SK-N-SH treated with all-trans-retinoic acid at 6 μM for 48 hours (cell line): ENCODE data around the gene RETSAT.
A peak's percentile ranks its signal among the peaks of the same experiment; 100 is the strongest.
"Not testable (repeated sequence)": the region's sequence is repeated elsewhere in the genome, so short reads cannot be mapped to it uniquely, and the experiment has no call there.

Source experiments
- ATAC-seq: fragments of 200-7000 bp; cut with Tn5 transposase; 3 replicates; pipeline ENCODE4 v1.9.1; 2020; ENCODE audit warnings: mild to moderate bottlenecking, moderate library complexity
- ARNTL ChIP-seq: fragments of 450-650 bp; formaldehyde crosslinking; IDR thresholded peaks from 2 replicates; pipeline ENCODE4 v1.5.0; 2020; ENCODE audit warnings: low read depth, mild to moderate bottlenecking, moderate library complexity, borderline replicate concordance
- BACH2 ChIP-seq: fragments of 250-450 bp; sonication (Bioruptor Pico); IDR thresholded peaks from 2 replicates; pipeline ENCODE4 v1.9.0; 2021; ENCODE audit warnings: mild to moderate bottlenecking, borderline replicate concordance
- CSDC2 ChIP-seq: fragments of 250-450 bp; sonication (Bioruptor Pico); IDR thresholded peaks from 2 replicates; pipeline ENCODE4 v1.5.0; 2020; ENCODE audit warnings: mild to moderate bottlenecking, moderate library complexity
- ESRRG ChIP-seq: fragments of 250-450 bp; sonication (Bioruptor Pico); IDR thresholded peaks from 2 replicates; pipeline ENCODE4 v1.6.1; 2021; ENCODE audit warnings: mild to moderate bottlenecking
- GLIS3 ChIP-seq: fragments of 250-450 bp; sonication (Bioruptor Pico); IDR thresholded peaks from 2 replicates; pipeline ENCODE4 v1.5.0; 2020; ENCODE audit warnings: mild to moderate bottlenecking, moderate library complexity
- OSR1 ChIP-seq: fragments of 250-450 bp; sonication (Bioruptor Pico); IDR thresholded peaks from 2 replicates; pipeline ENCODE4 v1.8.0; 2022; ENCODE audit warnings: moderate library complexity, mild to moderate bottlenecking, inconsistent platforms
- RARB ChIP-seq: fragments of 250-450 bp; sonication (Bioruptor Pico); IDR thresholded peaks from 2 replicates; pipeline ENCODE4 v1.8.0; 2021; ENCODE audit warnings: mild to moderate bottlenecking, moderate library complexity
- SNAI2 ChIP-seq: fragments of 250-450 bp; sonication (Bioruptor Pico); IDR thresholded peaks from 2 replicates; pipeline ENCODE4 v1.5.0; 2020; ENCODE audit warnings: mild to moderate bottlenecking, moderate library complexity
- TOX ChIP-seq: fragments of 250-450 bp; sonication (Bioruptor Pico); IDR thresholded peaks from 2 replicates; pipeline ENCODE4 v1.8.0; 2021; ENCODE audit warnings: mild to moderate bottlenecking, moderate library complexity, borderline replicate concordance
- ZC3H10 ChIP-seq: fragments of 250-450 bp; sonication (Bioruptor Pico); IDR thresholded peaks from 2 replicates; pipeline ENCODE4 v1.5.1; 2021; ENCODE audit warnings: mild to moderate bottlenecking, moderate library complexity
- ZFP3 ChIP-seq: fragments of 250-450 bp; sonication (Bioruptor Pico); IDR thresholded peaks from 2 replicates; pipeline ENCODE4 v1.5.0; 2020; ENCODE audit warnings: mild to moderate bottlenecking, moderate library complexity
- ZNF565 ChIP-seq: fragments of 450-650 bp; formaldehyde crosslinking; conservative IDR thresholded peaks from 2 replicates; pipeline ENCODE4 v1.5.0; 2020; ENCODE audit warnings: low read depth, mild to moderate bottlenecking, moderate library complexity
- ZNF70 ChIP-seq: fragments of 450-650 bp; formaldehyde crosslinking; IDR thresholded peaks from 2 replicates; pipeline ENCODE4 v1.5.0; 2020; ENCODE audit warnings: mild to moderate bottlenecking, moderate library complexity
- ZNF8 ChIP-seq: fragments of 450-650 bp; formaldehyde crosslinking; IDR thresholded peaks from 2 replicates; pipeline ENCODE4 v1.5.0; 2020; ENCODE audit warnings: mild to moderate bottlenecking, moderate library complexity
- TF ChIP-seq, protein P1 (sequence below): fragments of 250-450 bp; sonication (Bioruptor Pico); IDR thresholded peaks from 2 replicates; pipeline ENCODE4 v1.8.0; 2020; ENCODE audit warnings: mild to moderate bottlenecking, moderate library complexity, borderline replicate concordance
- TF ChIP-seq, protein P2 (sequence below): fragments of 250-450 bp; sonication (Bioruptor Pico); IDR thresholded peaks from 2 replicates; pipeline ENCODE4 v1.5.1; 2020; ENCODE audit warnings: low read depth, mild to moderate bottlenecking, moderate library complexity
- TF ChIP-seq, protein P3 (sequence below): fragments of 250-450 bp; sonication (Bioruptor Pico); IDR thresholded peaks from 2 replicates; pipeline ENCODE4 v1.5.1; 2021; ENCODE audit warnings: mild to moderate bottlenecking, moderate library complexity

The RETSAT gene

DNA sequence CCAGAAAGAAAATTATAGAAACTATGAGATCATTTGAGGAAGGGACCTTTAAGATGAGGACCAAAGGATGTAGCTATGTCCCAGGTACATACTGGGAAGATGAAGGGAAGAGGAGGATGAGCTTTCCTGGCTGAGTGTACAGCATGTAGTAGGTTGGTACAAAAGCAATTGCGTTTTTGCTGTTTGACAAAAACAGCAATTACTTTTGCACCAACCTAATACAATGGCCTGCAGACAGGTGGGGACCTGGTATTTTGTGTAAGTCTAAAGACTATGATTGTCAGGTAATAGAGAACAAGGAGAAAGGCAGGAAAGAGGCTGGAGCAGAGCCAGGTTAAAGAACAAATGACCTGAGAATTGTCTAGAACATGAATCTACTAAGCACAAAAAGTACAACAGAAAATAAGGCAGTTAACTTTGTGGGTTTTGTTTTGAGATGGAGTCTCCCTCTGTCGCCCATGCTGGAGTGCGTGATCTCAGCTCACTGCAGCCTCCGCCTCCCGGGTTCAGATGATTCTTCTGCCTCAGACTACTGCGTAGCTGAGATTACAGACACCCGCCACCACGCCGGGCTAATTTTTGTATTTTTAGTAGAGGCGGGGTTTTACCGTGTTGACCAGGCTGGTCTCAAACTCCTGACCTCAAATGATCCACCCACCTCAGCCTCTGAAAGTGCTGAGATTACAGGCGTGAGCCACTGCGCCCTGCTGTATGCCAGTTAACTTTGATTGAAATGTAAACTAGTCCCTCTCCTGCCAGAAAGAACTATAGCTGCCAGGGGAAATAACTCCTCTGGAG lies 23.3 kb downstream of the RETSAT start:
- ATAC-seq: no peak
- TF ChIP-seq, protein P1, sequence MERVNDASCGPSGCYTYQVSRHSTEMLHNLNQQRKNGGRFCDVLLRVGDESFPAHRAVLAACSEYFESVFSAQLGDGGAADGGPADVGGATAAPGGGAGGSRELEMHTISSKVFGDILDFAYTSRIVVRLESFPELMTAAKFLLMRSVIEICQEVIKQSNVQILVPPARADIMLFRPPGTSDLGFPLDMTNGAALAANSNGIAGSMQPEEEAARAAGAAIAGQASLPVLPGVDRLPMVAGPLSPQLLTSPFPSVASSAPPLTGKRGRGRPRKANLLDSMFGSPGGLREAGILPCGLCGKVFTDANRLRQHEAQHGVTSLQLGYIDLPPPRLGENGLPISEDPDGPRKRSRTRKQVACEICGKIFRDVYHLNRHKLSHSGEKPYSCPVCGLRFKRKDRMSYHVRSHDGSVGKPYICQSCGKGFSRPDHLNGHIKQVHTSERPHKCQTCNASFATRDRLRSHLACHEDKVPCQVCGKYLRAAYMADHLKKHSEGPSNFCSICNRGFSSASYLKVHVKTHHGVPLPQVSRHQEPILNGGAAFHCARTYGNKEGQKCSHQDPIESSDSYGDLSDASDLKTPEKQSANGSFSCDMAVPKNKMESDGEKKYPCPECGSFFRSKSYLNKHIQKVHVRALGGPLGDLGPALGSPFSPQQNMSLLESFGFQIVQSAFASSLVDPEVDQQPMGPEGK (CRISPR knock-in tag): no peak
- TF ChIP-seq ZC3H10 (CRISPR knock-in tag) (no peak), ZNF70 (CRISPR knock-in tag) (no peak), OSR1 (CRISPR knock-in tag) (no peak), ZNF565 (CRISPR knock-in tag) (no peak), ZNF8 (CRISPR knock-in tag) (no peak), BACH2 (CRISPR knock-in tag) (no peak), ARNTL (CRISPR knock-in tag) (no peak), GLIS3 (CRISPR knock-in tag) (no peak), RARB (CRISPR knock-in tag) (no peak), TOX (CRISPR knock-in tag) (no peak)
- TF ChIP-seq, protein P2, sequence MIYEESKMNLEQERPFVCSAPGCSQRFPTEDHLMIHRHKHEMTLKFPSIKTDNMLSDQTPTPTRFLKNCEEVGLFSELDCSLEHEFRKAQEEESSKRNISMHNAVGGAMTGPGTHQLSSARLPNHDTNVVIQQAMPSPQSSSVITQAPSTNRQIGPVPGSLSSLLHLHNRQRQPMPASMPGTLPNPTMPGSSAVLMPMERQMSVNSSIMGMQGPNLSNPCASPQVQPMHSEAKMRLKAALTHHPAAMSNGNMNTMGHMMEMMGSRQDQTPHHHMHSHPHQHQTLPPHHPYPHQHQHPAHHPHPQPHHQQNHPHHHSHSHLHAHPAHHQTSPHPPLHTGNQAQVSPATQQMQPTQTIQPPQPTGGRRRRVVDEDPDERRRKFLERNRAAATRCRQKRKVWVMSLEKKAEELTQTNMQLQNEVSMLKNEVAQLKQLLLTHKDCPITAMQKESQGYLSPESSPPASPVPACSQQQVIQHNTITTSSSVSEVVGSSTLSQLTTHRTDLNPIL (CRISPR knock-in tag): no peak

DNA sequence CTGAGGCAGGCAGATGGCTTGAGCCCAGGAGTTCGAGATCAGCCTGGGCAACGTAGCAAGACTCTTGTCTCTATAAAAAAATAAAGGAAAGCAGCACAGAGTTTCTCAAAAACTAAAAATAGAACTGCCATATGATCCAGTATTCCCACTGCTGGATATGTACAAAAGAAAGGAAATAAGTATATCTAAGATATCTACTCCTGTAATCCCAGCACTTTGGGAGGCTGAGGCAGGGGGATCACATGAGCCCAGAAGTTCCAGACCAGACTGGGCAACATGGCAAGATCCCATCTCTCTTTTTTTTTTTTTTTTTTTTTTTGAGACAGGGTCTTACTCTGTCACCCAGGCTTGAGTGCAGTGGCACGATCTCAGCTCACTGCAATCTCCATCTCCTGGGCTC lies 24.6 kb downstream of the RETSAT start:
- not testable (repeated sequence) for ATAC-seq

DNA sequence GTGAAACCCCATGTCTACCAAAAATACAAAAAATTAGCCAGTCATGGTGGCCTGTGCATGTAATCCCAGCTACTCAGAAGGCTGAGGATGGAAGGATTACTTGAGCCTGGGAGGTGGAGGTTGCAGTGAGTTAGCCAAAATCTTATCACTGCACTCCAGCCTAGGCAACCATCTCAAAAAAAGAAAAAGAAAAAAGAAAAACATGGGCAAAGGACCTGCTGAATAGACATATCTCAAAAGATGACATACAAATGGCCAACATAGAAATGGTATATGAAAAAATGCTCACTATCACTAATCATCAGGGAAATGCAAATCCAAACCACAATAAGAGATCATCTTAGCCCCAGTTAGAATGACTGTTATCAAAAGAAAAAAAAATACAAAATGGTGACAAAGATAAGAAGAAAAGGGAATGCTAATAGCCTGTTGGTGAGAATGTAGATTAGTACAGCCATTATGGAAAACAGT lies 25.1 kb downstream of the RETSAT start:
- no peak for ATAC-seq
- TF ChIP-seq GLIS3 (CRISPR knock-in tag) (no peak), TOX (CRISPR knock-in tag) (no peak)
- TF ChIP-seq, all 23 proteins: peak for 0

DNA sequence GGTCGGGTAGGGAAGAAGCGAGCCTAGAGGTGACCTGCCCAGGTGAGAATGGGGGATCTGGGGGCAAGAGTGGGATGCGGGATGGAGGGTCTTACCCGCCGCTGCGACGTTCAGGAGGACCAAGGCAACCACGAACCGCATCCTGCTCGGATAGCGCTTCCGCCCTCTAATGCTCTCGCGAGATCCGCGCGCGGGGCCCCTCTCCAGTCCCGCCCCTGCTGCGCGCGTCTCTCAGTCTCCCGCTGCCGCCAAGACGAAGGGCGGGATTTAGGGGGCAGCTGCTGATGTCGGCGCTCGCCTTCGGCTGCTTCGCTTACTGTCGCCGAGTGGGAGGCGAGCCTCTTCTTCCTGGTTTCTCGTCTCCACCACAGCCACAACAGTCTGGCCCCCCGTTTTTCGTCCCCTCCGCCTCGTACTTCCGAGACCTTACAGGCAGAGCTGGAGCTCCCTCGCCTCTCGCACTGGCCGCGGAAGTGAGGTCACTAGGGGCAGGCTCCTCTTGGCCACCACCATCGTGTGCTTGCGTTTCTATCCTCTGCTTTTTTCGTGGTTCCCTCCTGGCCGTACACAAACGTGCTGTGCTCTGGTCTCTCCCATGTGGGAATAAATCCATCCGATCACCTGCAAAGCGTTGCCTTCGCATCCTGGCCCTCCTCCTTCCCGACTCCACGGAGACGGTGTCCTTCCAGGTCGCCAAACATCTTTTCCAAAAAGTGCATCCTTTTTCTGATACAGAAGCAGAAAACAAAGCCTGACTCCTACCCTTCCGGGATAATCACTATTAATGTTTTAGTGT lies 26.3 kb downstream of the RETSAT start, which contains the start of gene TGOLN2:
TGOLN2 (minus strand) TSS at position 168 of the 796 bp plus-strand sequence; CDS start at position 141, 27 bp downstream.
- ATAC-seq: peak; percentile 98

DNA sequence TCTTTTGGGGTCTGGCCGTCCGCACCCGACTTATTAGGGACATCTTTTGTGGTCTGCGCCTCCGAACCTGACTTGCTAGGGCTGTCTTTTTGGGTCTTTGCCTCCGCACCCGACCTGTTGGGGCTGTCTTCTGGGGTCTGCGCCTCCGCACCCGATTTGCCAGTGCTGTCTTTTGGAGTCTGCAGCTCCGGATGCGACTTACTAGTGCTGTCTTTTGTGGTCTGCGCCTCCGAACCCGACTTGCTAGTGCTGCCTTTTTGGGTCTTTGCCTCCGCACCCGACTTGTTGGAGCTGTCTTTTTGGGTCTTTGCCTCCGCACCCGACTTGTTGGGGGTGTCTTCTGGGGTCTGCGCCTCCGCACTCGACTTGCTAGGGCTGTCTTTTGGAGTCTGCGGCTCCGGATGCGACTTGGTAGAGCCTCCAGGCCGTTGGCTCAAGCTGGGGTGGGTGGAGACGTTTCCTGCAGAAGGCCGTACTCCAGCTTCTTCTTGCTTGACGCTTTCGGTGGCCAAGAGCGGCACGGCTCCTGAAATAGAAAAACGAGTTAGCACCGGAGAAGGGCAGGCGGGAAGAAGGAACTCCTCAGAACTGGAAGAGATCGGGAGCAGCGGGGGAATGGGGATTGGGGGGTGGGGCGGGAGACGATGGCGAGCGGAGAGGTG lies 27.0 kb downstream of the RETSAT start:
- peak; percentile 53 for ATAC-seq
- no peak for TF ChIP-seq ZFP3 (CRISPR knock-in tag)
- no peak for TF ChIP-seq ZNF8 (CRISPR knock-in tag)
- TF ChIP-seq GLIS3 (CRISPR knock-in tag): no peak
- no peak for TF ChIP-seq SNAI2 (CRISPR knock-in tag)
- TF ChIP-seq, protein P3, sequence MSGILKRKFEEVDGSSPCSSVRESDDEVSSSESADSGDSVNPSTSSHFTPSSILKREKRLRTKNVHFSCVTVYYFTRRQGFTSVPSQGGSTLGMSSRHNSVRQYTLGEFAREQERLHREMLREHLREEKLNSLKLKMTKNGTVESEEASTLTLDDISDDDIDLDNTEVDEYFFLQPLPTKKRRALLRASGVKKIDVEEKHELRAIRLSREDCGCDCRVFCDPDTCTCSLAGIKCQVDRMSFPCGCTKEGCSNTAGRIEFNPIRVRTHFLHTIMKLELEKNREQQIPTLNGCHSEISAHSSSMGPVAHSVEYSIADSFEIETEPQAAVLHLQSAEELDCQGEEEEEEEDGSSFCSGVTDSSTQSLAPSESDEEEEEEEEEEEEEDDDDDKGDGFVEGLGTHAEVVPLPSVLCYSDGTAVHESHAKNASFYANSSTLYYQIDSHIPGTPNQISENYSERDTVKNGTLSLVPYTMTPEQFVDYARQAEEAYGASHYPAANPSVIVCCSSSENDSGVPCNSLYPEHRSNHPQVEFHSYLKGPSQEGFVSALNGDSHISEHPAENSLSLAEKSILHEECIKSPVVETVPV (CRISPR knock-in tag): no peak
- TF ChIP-seq ESRRG: no peak
- TF ChIP-seq BACH2 (CRISPR knock-in tag): no peak
- no peak for TF ChIP-seq ARNTL (CRISPR knock-in tag)
- TF ChIP-seq, protein P2 (CRISPR knock-in tag): no peak
- no peak for TF ChIP-seq TOX (CRISPR knock-in tag)
- TF ChIP-seq ZNF565 (CRISPR knock-in tag): no peak
- TF ChIP-seq CSDC2 (CRISPR knock-in tag): no peak

More for the DNA sequence above, 26.3 kb downstream of the RETSAT start, which contains the start of gene TGOLN2:
- TF ChIP-seq, protein P3 (CRISPR knock-in tag): no peak
- TF ChIP-seq TOX (CRISPR knock-in tag): no peak
- TF ChIP-seq, protein P1 (CRISPR knock-in tag): 0 out of 2 replicates have a peak, but pooled peaks have one; percentile 42
- no peak for TF ChIP-seq SNAI2 (CRISPR knock-in tag)
